HG03025 (cell line): ENCODE results near the gene KIRREL1.

Experiments
- ATAC-seq: cut with Tn5 transposase; IDR thresholded peaks from one replicate; pipeline ENCODE4 v1.9.1; 2021; ENCODE audit warnings: mild to moderate bottlenecking, moderate library complexity; ENCODE audit not compliant: unreplicated experiment, low FRiP score

Gene KIRREL1

DNA sequence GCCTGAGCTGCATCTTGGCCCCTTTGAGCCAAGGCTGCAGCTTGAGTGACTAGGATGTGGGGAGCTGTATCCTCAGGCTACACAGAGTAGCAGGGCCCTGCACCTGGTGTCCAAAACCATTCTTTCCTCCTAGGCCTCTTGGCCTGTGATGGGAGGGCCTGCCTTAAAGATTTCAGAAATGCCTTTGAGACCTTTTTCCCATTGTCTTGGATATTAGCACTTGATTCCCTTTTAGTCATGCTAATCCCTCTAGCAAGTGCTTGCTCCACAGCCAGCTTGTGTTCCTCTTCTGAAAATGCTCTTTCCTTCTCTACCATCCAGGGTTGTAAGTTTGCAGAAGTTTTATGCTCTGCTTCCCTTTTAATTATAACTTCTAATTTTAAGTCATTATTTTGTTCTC is 21.7 kb upstream of the KIRREL1 start:
- no peak for ATAC-seq

DNA sequence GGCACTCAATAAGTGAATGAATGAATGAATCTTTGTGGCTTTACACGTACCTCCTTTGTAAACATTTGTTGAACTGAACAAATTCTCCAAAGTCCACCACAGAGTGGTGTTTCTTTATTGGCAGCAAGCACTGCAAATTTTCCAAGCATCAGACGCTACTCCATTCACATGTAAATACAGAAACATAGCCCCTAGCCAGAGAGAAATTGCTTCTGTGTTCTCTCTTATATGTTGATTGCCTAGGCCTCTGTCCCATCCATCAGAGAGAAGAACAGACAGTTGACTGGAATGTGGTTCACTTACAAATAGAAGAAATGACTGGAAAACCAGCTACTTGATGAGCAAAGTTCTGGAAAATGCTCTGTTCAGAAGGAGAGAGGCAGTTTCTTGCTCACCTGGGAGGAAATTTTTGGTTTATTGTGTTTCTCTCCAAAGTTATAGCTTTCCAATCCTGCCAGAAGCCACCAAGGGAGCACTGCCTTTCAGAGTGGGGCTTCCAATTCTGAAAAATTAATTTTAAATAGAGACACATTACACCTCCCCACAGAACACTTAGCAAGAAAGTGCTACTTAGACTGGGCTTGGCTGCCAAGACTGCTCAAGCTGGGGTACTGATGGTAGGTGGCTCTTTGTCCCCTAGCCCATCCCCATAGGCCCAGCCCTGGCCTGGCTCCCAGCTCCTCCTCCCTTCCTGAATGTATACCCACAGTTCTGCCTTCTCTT is 18.1 kb upstream of the KIRREL1 start:
- no peak for ATAC-seq

GRCh38 chr1:157976888-157977287 is 16.6 kb upstream of the KIRREL1 start:
- no peak for ATAC-seq

DNA sequence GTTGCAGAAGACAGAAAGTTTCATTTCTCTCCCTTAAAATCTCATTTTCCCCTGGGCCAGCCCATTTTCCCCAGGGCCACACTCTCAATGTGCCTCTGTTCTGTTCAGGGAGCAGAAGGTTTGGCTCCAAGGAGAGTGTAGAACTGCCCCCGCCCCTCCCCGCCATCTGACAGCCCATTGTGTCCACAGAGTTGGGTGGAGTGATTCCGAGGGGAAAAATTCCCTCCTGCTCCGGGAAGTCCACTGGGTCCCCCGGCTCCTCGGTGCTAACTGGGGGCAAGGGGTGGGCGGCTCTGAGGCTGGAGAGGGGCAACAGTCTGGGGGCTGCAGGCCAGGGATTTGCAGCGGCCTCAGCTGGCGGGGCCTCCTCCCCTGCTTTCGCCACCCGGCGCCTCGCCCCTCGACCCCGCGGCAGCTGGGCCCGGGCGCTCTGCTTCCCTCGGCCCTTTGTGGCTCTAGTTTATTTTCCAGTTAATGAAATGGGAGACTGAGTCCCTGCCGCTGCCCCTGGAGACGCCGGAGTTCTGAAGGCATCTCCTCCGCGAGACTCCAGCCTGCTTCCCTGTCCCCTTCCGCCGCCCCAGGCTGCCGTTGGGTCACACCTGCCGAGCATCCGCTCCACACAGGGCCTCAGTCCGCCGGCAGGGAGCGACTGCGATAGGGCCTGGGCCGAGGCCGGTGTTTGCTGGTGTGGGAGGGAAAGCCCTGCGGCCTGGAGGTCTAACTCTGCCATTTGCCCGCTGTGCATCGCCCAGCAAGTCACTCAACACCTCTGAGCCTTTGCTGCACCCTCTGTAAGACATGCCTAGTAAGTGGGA is 14.7 kb upstream of the KIRREL1 start:
- ATAC-seq: no peak

- ATAC-seq: no peak
These were observed 11.3 kb upstream of the KIRREL1 start for GRCh38 chr1:157982136-157982535.

GRCh38 chr1:157983787-157984186 is 9.7 kb upstream of the KIRREL1 start:
- no peak for ATAC-seq

- ATAC-seq: no peak
These were observed 9.0 kb upstream of the KIRREL1 start for GRCh38 chr1:157984469-157984868.

- no peak for ATAC-seq
These were observed 8.0 kb upstream of the KIRREL1 start for GRCh38 chr1:157985473-157985872.

- ATAC-seq: no peak
These were observed 5.4 kb upstream of the KIRREL1 start for GRCh38 chr1:157988002-157988401.

DNA sequence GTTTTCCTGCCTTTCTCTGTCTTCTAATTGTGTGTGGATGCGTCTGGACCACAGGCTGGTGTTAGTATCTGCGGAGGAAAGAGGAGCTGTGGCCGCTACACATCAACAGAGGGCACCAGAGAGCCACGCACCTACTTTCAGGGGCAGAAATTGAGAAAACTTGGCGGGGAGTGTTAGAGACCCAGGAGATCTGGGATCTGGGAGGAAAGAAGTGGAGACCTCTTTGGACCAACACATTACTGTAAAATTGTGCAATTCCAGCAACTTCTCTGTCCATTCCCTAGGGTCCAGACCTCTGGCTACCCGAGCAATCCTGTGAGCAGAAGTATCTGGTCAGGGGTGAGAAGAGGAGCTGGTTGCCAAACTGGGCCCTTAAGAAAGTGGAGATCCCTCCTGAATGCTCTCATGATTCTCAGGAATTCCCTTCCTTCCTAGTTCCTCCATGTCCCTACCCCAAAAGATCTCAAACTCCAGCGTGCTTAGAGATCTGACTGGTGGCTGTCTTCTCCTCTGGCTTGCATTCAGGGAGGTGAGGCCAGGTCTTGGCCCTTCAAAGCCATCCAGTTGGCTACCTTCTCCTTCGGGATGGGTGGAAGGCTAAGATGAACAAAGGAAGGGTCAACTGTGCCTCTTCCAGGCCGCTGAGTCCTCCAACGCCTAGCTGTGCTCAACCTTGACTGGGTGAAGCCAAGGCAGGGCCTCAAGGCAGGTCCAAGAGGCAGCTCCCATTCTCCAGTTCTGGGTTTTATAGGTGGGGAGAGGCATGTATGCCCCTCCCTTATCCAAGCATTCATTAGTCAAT is 1.2 kb upstream of the KIRREL1 start:
- no peak for ATAC-seq

- ATAC-seq: no peak
These were observed 655 bp upstream of the KIRREL1 start for GRCh38 chr1:157992833-157993146.

GRCh38 chr1:157993918-157994605 is 617 bp downstream of the KIRREL1 start:
- no peak for ATAC-seq

- ATAC-seq: no peak
These were observed 1.5 kb downstream of the KIRREL1 start for GRCh38 chr1:157994704-157995582.

- no peak for ATAC-seq
These were observed 2.2 kb downstream of the KIRREL1 start for GRCh38 chr1:157995583-157996169.

DNA sequence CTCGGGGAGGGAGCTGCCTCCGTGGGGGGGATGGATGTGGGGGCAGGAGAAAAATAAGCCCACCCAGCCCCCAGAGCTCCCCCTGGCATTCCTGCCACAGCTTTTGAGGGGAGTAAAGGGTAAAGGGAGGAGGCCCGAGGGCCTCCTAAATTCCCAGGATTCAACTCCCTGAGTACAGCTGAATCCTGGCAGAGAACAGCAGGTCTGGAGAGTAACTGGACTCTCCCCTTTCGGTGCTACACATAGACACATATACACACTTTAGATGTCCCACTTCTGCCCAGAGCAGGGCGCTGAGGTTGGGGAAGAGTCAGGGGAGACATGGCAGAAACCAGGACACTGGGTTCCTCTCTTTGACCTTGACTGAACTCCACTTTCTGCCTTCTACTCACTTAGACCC is 3.0 kb downstream of the KIRREL1 start:
- no peak for ATAC-seq

DNA sequence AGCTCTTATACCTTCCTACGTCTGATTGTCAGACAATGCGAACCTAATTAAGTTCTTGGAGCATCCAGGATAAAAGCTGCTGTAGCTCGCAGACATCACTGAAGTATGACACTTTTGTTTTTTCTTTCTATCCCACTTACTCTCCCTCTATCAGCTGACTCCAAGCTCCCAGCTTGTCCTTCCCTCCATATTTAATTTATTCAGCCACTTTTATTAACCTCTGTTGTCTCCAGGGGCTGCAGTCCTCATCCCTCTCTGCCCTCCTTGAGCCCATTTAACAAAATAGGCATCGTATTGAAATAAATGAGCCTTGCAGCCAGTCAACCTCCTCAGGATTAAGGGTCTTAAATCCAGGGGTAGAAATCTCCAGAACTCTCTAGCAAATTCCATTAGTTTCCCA is 7.1 kb downstream of the KIRREL1 start:
- ATAC-seq: no peak

GRCh38 chr1:158002022-158002630 is 8.7 kb downstream of the KIRREL1 start:
- ATAC-seq: no peak

DNA sequence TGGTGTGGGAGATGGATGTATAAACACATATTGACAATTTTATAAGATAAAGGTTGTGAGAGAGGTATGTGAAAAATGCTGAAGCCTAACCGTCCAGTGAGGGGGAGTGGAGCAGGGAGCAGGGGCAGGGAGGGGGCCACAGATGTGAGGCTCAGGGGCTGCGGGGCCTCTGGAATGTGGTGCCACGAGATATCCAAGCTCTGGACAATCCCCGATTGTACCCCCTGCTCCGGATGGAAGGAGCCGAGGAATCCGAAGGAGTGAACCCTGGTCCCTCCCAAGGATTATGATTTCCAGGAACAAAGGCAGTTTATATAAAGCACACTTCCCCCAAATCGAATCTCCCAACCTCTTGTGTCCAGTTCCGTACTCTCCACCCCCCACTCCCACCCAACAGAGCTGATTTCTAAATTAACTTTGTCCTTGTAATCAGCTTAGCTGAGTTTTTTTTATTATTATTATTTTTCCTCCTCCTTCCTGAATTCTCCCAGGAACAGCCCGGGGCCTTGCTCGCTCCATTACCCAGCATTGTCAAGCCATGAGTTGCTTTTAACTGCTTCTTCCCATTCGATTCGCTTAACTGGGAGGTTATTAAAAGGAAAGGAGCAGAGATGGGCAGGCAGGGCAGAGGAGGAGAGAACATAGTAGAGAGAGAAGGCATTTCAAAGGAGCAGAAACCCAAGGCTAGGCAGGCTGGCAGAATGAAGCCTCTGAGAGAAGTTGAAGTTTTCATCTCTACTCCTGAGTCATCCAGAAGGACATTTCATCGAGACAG is 9.4 kb downstream of the KIRREL1 start:
- ATAC-seq: no peak
